ENCODE measurements around the gene TRIO. TPM values are rescaled to one million over a fixed set of nuclear protein-coding genes. Genes with fewer than 3 reads are reported as not detected.

The TRIO gene
- total and polyA plus RNA-seq, 2 donors (not counting 1 experiment from before 2014, with no cell fraction given): 134 to 281 TPM

DNA sequence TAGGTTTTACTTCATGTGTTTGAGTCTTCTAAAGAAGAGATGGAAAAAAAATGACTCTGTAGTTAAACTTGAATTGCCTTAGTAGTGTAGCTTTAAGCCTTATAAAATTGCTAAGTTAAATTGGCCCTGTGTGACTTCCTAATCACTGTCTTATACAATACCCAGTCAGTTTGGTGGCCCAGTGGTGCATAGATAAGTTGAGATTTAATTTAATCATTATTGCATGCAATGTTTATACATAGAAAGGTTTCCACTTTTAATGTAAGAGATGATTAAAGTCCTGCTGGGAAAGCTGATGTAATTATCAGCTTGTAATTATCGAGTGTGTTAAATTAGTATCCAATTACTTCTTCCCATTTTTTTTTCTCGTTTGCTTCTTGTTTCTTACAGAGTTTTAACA, 187.1 kb downstream of the TRIO start:
- no peak overlapping the region for H3K4me2 ChIP-seq (ENCODE audit: extremely low read depth, insufficient read depth, low read length)
- H3K9me3 ChIP-seq (ENCODE audit: control insufficient read depth, insufficient read depth, low read depth, low read length): no peaks in the 10 kb centered on the region
- H3K79me2 ChIP-seq (ENCODE audit: control insufficient read depth, insufficient read depth, low read length): peaks cover 66% of the 10 kb centered on the region
- H3K4me1 ChIP-seq (ENCODE audit: control insufficient read depth, extremely low read depth, insufficient read depth, low read length): no peaks in the 10 kb centered on the region
- peaks cover 23% of the 10 kb centered on the region for H3K36me3 ChIP-seq (ENCODE audit: control insufficient read depth, insufficient read depth, low read length)
- H2AFZ ChIP-seq (ENCODE audit: low read length): no peak overlapping the region
- H3K4me3 ChIP-seq (replicated peaks in 1 of 4; ENCODE audit: control extremely low read depth in 1 of 4, insufficient read depth in 1 of 4, low read depth in 3 of 4, low read length in 4 of 4): no peak overlapping the region
- H3K9ac ChIP-seq (ENCODE audit: insufficient read depth, low read length): no peak overlapping the region
- TF ChIP-seq, protein P1, sequence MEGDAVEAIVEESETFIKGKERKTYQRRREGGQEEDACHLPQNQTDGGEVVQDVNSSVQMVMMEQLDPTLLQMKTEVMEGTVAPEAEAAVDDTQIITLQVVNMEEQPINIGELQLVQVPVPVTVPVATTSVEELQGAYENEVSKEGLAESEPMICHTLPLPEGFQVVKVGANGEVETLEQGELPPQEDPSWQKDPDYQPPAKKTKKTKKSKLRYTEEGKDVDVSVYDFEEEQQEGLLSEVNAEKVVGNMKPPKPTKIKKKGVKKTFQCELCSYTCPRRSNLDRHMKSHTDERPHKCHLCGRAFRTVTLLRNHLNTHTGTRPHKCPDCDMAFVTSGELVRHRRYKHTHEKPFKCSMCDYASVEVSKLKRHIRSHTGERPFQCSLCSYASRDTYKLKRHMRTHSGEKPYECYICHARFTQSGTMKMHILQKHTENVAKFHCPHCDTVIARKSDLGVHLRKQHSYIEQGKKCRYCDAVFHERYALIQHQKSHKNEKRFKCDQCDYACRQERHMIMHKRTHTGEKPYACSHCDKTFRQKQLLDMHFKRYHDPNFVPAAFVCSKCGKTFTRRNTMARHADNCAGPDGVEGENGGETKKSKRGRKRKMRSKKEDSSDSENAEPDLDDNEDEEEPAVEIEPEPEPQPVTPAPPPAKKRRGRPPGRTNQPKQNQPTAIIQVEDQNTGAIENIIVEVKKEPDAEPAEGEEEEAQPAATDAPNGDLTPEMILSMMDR (conservative IDR thresholded peaks at IDR 0.05 in 1 of 2, IDR thresholded peaks at IDR 0.05 in 1 of 2; ENCODE audit: low read depth in 1 of 2, low read length in 2 of 2): no peak
- no peak for TF ChIP-seq EZH2 (IDR thresholded peaks at IDR 0.05; ENCODE audit: low read length, missing control alignments)
- no peak for DNase-seq (ENCODE audit: low read depth in 2 of 2)
- H3K27me3 ChIP-seq (ENCODE audit: control insufficient read depth, insufficient read depth, low read length): no peaks in the 10 kb centered on the region
- H3K27ac ChIP-seq (ENCODE audit: insufficient read depth, low read length): no peak overlapping the region
- no peaks in the 10 kb centered on the region for H4K20me1 ChIP-seq (ENCODE audit: control insufficient read depth, extremely low read depth, insufficient read depth, low read length)

DNA sequence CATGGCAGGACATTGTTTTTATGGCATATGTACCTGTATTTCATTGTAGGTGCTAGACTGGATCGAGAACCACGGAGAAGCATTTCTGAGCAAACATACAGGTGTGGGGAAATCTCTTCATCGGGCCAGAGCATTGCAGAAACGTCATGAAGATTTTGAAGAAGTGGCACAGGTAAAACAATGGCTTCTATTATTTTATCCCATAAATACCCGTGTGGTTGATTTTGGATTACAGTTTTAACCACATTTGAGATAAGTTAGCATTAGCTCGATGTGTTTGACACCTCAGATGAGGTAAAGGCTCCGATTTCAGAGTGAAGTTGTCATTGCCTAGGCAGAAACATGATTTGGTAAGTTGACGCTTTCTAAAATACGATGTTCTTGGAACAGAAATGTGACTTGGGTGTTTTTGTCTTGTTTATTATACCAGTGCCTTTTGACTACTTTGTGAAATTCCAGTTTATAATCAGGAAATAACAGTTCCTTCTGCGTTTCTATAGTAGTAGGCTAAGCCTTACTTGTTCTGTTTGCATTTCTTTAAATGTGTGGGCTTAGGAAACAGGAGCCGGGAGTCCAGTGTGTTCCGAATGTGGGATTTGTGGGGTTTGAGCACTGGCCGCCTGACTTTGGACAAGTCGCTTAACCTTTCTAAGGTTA, 187.7 kb downstream of the TRIO start:
- Histone ChIP-seq H3K36me3 (ENCODE audit: control insufficient read depth, insufficient read depth, low read length) (peaks cover 22% of the 10 kb centered on the region), H3K79me2 (ENCODE audit: control insufficient read depth, insufficient read depth, low read length) (peaks cover 65% of the 10 kb centered on the region), H3K4me1 (ENCODE audit: control insufficient read depth, extremely low read depth, insufficient read depth, low read length) (no peaks in the 10 kb centered on the region), H3K9me3 (ENCODE audit: control insufficient read depth, insufficient read depth, low read depth, low read length) (no peaks in the 10 kb centered on the region), H3K4me2 (ENCODE audit: extremely low read depth, insufficient read depth, low read length) (no peak overlapping the region), H2AFZ (ENCODE audit: low read length) (no peak overlapping the region), H3K27me3 (ENCODE audit: control insufficient read depth, insufficient read depth, low read length) (no peaks in the 10 kb centered on the region), H3K27ac (ENCODE audit: insufficient read depth, low read length) (no peak overlapping the region), H3K9ac (ENCODE audit: insufficient read depth, low read length) (no peak overlapping the region), H3K4me3 (replicated peaks in 1 of 4; ENCODE audit: control extremely low read depth in 1 of 4, insufficient read depth in 1 of 4, low read depth in 3 of 4, low read length in 4 of 4) (no peak overlapping the region), H4K20me1 (ENCODE audit: control insufficient read depth, extremely low read depth, insufficient read depth, low read length) (no peaks in the 10 kb centered on the region)
- TF ChIP-seq, protein P1 (conservative IDR thresholded peaks at IDR 0.05 in 1 of 2, IDR thresholded peaks at IDR 0.05 in 1 of 2; ENCODE audit: low read depth in 1 of 2, low read length in 2 of 2): no peak
- no peak for DNase-seq (ENCODE audit: low read depth in 2 of 2)

DNA sequence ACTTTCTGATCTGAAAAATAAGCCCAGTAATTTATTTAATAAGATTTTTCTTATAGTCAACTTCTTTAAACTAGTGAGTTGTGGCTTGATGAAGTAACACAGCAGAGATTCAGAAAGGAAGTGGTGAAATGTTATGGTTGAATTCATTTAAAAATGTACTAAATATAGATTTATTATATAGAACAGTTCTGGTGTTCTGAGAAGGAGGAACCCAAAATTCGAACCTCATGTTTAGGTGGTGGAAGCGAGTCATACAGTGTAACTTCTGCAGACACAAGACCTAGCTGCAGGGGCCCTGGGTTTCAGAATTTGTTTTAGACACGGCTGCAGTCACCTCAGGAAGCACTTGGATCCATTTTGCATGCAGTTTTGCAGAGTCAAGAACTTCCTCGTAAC, 188.2 kb downstream of the TRIO start:
- H4K20me1 ChIP-seq (ENCODE audit: control insufficient read depth, extremely low read depth, insufficient read depth, low read length): no peaks in the 10 kb centered on the region
- H3K4me2 ChIP-seq (ENCODE audit: extremely low read depth, insufficient read depth, low read length): no peak overlapping the region
- no peak overlapping the region for H3K4me3 ChIP-seq (replicated peaks in 1 of 4; ENCODE audit: control extremely low read depth in 1 of 4, insufficient read depth in 1 of 4, low read depth in 3 of 4, low read length in 4 of 4)
- TF ChIP-seq, protein P1 (conservative IDR thresholded peaks at IDR 0.05 in 1 of 2, IDR thresholded peaks at IDR 0.05 in 1 of 2; ENCODE audit: low read depth in 1 of 2, low read length in 2 of 2): no peak
- no peak for TF ChIP-seq EZH2 (IDR thresholded peaks at IDR 0.05; ENCODE audit: low read length, missing control alignments)
- no peak overlapping the region for H3K9ac ChIP-seq (ENCODE audit: insufficient read depth, low read length)
- H3K36me3 ChIP-seq (ENCODE audit: control insufficient read depth, insufficient read depth, low read length): peaks cover 20% of the 10 kb centered on the region
- peaks cover 65% of the 10 kb centered on the region for H3K79me2 ChIP-seq (ENCODE audit: control insufficient read depth, insufficient read depth, low read length)
- H3K27me3 ChIP-seq (ENCODE audit: control insufficient read depth, insufficient read depth, low read length): no peaks in the 10 kb centered on the region
- no peaks in the 10 kb centered on the region for H3K9me3 ChIP-seq (ENCODE audit: control insufficient read depth, insufficient read depth, low read depth, low read length)
- no peak overlapping the region for H3K27ac ChIP-seq (ENCODE audit: insufficient read depth, low read length)
- H2AFZ ChIP-seq (ENCODE audit: low read length): no peak overlapping the region
- no peak for DNase-seq (ENCODE audit: low read depth in 2 of 2)
- H3K4me1 ChIP-seq (ENCODE audit: control insufficient read depth, extremely low read depth, insufficient read depth, low read length): no peaks in the 10 kb centered on the region
